Bronchial epithelial cell (primary cell): Measurements from ENCODE around the gene LPAR2. TPM values are rescaled to one million over a fixed set of nuclear protein-coding genes. Genes with fewer than 3 reads are reported as not detected.
"Not testable (repeated sequence)": the region's sequence is repeated elsewhere in the genome, so short reads cannot be mapped to it uniquely, and the experiment has no call there.

Experiments
- DNase-seq: peaks from one replicate; pipeline ENCODE4 v3.0.0-alpha.2; 2010; ENCODE audit warnings: low read depth
- FAIRE-seq: peaks from 2 replicates; lab custom pipeline; 2011; peaks lifted over from hg19 to GRCh38; lab: Jason Lieb, UNC
- H3K27me3 ChIP-seq: 2 replicates; pipeline ENCODE4 v1.5.1; 2011; ENCODE audit warnings: low read length; ENCODE audit not compliant: control insufficient read depth, insufficient read depth
- H3K36me3 ChIP-seq: 2 replicates; pipeline ENCODE4 v1.5.1; 2011; ENCODE audit warnings: low read length; ENCODE audit not compliant: control insufficient read depth, insufficient read depth
- H3K4me3 ChIP-seq: 2 replicates; pipeline ENCODE4 v1.5.1; 2011; ENCODE audit warnings: mild to moderate bottlenecking, low read depth, low read length, control low read depth
- CTCF ChIP-seq: IDR thresholded peaks from 2 replicates; pipeline ENCODE4 v1.5.1; 2011; ENCODE audit warnings: mild to moderate bottlenecking, moderate library complexity, low read length, control low read depth, inconsistent platforms; ENCODE audit not compliant: insufficient read depth, severe bottlenecking
- total RNA-seq: library from RNA; depleted of rRNA; stranded (reverse); fragments of >200 nt; gene quantifications from 2 replicates; pipeline ENCODE4 v1.2.1, GENCODE V29; 2014

Gene LPAR2
- total RNA-seq, 1 donor from 2014 or later: 5.5 TPM

DNA sequence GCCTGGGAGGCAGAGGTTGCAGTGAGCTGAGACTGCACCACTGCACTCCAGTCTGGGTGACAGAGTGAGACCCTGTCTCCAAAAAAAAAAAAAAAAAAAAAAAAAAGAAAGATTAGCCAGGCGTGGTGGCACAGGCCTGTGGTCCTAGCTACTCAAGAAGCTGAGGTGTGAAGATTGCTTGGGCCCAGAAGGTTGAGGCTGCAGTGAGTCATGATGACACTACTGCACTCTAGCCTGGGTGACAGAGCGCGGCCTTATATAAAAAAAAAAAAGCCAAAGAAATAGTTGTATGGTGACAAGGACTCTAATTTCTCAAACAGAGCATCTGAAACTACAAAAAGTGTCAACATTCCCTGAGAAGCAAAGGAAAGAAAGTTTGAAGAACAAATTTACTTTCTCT lies 12.9 kb downstream of the LPAR2 start:
- FAIRE-seq: no peak
- DNase-seq: peak; percentile 48
- Histone ChIP-seq H3K4me3 (no peak overlapping the region), H3K27me3 (no peaks in the 10 kb centered on the region), H3K36me3 (no peaks in the 10 kb centered on the region)
- TF ChIP-seq CTCF: no peak

DNA sequence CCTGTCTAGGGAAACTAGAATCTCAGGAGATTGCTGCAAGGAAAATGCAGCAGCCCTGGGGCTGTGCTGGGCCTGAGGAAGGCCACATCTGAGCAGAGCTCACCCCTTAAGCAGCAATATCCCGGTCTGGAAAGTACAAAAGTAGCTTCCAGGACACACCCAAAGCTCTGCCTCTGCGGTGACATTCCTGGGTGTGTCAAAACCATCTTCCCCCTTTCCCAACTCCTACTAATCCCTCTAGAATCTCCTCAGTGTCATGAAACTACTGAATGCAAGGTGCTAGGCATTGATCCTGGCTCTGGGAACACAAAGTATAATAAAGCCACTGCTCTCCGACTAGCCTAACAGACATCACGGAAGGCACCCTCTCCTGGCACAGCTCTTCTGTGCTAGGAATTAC lies 14.5 kb downstream of the LPAR2 start:
- peak; percentile 42 for DNase-seq
- no peaks in the 10 kb centered on the region for H3K27me3 ChIP-seq
- FAIRE-seq: peak; percentile 7

GRCh38 chr19:19610376-19611202 lies 17.4 kb downstream of the LPAR2 start:
- DNase-seq (no peak), FAIRE-seq (no peak)
- no peaks in the 10 kb centered on the region for H3K27me3 ChIP-seq
- no peak overlapping the region for H3K4me3 ChIP-seq
- TF ChIP-seq CTCF: no peak
- no peaks in the 10 kb centered on the region for H3K36me3 ChIP-seq

More for the DNA sequence above, 14.5 kb downstream of the LPAR2 start:
- no peak overlapping the region for H3K4me3 ChIP-seq
- no peaks in the 10 kb centered on the region for H3K36me3 ChIP-seq
- TF ChIP-seq CTCF: no peak

- not testable (repeated sequence) for DNase-seq, H3K36me3 ChIP-seq, FAIRE-seq, H3K27me3 ChIP-seq, H3K4me3 ChIP-seq
Measured at GRCh38 chr19:19606686-19607085, 21.3 kb downstream of the LPAR2 start.

DNA sequence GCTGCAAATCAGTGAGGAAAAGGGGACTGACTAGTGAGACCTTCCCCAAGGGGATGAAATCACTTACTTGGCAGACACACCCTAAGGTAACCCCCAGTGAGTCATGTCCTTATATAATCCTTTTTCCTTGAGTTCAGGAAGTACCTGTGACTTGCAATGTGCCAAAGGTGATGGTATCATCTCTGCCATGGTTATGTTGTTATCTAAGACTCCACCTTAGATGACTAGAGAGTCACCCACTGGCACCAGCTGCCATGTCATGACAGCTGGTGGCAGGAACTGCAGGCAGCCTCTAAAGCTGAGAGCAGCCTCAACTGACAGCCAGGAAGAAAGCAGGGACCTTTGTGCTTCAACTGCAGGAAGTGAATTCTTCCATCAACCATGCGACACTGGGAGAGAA lies 22.0 kb downstream of the LPAR2 start:
- peak; percentile 95 for DNase-seq
- TF ChIP-seq CTCF: no peak
- peak; percentile 96 for FAIRE-seq
- Histone ChIP-seq H3K4me3 (no peak overlapping the region), H3K27me3 (no peaks in the 10 kb centered on the region), H3K36me3 (no peaks in the 10 kb centered on the region)

DNA sequence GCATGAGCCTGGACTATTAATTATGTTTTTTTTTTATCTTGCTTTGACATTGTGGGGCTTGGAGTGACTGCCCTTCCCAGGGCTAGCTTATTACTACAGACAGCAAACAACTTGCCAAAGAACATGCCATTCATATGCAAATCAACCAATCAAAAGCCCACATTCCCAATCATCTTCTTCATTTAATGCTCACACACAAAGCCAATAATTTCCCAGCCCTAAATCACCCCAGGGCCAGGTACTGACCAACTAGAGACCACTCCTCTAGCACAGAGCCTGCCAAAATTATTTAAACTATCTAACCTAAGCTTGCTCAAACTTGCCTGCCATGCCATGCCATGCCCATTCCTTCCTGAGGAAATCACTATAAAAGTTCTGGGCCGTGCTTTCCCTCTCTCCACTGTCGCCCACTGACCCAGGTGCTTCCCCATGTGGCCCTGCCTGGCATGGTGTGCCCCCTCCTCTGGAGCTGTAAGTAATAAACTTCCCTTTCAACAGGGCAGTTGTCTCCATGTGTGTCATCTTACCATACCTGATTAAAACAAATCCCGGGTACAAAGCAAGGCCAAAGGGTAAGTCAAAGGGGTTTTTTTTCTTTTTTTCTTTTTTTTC lies 25.2 kb downstream of the LPAR2 start:
- FAIRE-seq (no peak), DNase-seq (peak; percentile 52)
- no peak overlapping the region for H3K4me3 ChIP-seq
- no peak for TF ChIP-seq CTCF
- H3K27me3 ChIP-seq: no peaks in the 10 kb centered on the region
- H3K36me3 ChIP-seq: no peaks in the 10 kb centered on the region
